HUDEP-2 (cell line): ENCODE data around the gene GPHN.

Experiments
- DNase-seq, 76 experiments: peaks; one replicate each; lab custom pipeline; 2025; ENCODE audit not compliant: unreplicated experiment in 76 of 76; lab: John Stamatoyannopoulos, UW

The GPHN gene

DNA sequence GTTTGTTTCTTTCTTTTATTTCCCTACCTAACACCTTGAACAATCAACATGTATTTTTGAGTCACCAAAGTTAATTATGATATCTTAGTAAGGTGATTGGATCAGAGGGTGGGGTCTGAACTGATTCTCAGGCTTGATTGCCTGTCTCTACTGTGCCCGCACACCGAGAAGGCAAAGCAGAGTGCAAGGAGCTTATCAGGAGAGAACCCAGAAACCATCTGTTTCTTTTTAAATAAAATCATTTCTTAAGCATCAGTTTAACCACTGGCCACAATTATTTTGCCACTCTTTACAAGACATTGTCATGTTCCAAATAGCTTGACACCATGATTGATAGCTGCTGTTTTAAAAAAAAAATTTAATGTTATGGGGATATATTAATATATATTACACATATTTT lies 684.4 kb downstream of the GPHN start:
- no peak for DNase-seq

DNA sequence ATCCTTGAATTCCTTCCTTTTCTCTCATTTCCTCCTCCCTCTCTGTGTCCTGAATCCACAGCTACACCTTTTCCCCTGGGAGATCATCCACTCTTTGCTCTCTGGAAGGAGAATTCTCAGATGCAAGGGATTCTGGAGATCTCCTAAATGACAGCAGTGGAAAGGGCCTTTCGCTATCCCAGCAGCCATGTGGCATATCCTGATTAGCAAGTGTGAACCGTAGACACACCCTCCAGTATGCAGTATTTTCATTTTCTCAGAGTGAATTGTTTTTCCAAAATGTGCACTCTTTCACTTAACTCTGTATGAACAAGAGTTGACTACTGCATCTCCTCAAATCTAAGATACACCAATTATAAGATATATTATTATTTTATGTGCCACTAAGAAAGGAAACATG lies 687.3 kb downstream of the GPHN start:
- DNase-seq, result no peak

DNA sequence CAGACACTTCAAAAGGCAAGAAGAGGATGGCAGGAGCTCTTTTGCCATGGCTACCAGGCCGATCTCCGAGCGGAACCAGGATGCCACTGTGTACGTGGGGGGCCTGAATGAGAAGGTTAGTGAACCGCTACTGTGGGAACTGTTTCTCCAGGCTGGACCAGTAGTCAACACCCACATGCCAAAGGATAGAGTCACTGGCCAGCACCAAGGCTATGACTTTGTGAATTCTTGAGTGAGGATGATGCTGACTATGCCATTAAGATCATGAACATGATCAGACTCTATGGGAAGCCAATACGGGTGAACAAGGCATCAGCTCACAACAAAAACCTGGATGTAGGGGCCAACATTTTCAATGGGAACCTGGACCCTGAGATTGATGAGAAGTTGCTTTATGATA lies 691.1 kb downstream of the GPHN start:
- DNase-seq, result no peak

DNA sequence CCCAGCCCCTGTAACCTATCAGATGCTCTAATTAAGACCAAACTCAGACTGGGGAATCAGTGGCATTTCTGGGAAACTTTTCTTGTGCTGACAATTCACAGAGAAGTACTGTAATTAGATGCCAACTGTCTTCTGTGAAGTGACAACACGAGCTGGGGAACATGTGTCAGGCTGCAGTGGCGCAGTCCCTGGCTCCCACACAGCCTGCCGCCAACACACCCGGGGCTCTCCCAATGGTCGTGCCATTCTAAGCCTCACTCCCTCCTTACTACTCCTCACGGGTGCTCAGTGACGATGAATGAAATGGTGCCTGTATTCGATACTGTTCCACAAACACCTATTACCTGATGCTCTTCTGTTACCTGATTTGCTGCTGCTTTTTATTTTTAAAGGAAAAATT lies 699.9 kb downstream of the GPHN start:
- no peak for DNase-seq

DNA sequence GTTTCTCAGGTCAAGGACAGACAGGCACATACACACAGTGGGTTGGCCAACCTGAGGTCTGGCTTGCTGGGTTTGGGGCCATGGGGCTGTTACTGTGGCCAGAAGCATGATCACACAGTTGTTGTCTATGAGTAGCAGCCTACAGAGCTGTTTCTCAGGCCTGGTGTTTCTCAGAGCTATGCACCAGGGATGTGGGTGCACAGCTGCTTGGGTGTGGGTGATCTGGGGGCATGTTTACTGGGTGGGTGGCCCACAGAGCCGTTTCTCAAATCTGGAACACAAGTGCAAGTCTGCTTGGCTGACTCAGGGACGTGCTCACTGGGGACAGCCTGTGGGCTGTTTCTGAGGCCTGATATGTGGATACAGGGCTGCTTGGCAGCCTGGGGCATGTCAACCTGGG lies 710.2 kb downstream of the GPHN start:
- no peak for DNase-seq

DNA sequence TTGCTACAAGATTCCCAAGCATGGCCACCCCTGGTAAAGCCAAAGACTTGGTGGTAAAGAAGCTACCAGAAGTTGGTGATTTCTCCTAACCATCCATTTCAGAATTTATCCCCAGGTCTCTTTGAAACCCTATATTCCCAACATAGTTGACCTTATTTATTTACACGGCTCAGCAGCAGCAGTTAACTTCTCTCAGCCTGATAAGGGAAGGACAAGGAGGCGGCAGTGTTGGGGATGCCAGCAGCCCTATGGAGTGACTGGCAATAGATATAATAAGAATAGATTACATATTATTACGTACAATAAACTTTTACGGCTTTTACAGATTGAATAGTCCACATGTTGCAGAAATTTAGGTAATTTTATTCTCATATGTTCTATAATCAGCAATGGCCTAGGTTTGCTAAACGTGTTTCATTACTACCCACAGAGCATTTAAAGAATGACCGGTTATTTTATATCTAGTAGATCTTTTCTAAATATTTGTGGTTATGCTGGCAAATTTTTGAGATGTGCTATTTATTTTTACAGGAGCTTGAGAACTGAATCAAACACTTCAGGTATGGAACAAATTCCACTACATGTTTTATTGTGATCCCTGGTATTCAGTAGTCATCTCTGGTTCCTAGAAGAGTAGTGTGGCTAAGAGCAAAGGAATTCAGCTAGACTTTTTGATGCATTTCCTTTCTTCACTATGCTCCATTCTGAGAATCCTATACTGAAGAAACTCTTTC lies 713.5 kb downstream of the GPHN start:
- DNase-seq, result no peak

DNA sequence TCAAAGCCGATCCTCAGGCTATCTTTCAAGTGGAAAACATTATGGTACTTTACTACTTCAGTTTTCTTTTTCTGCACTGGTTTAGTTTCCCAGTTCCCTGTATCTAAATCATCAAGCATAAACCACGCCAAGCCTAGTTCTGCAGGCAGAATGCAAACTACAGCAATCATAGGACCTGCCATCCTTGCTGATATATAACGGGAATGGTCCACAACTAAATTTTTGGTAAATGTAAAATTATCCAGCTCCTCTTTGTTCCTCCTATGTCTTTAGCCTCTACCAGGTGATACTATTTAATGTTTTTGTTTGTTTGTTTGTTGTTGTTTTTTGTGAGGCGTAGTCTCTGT lies 714.0 kb downstream of the GPHN start:
- DNase-seq, result no peak

DNA sequence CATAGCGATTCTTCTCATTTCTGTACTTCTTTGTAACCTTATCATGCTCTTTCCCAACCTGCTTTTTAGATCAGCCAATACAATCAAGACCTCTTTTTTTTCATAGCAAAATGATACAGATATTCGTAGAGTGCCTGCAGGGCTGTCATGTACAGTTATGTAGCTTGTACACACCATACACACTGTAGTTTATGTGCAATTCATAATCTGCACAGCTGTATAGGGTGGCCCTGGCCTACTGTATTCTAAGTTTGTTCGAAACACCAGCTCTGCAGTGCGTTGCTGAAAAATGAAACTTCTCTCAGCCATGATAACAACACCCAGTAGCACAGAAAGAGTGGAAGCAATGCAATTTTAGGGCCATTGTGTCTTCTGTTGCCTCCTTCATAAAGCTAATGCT lies 717.6 kb downstream of the GPHN start:
- DNase-seq, result no peak

DNA sequence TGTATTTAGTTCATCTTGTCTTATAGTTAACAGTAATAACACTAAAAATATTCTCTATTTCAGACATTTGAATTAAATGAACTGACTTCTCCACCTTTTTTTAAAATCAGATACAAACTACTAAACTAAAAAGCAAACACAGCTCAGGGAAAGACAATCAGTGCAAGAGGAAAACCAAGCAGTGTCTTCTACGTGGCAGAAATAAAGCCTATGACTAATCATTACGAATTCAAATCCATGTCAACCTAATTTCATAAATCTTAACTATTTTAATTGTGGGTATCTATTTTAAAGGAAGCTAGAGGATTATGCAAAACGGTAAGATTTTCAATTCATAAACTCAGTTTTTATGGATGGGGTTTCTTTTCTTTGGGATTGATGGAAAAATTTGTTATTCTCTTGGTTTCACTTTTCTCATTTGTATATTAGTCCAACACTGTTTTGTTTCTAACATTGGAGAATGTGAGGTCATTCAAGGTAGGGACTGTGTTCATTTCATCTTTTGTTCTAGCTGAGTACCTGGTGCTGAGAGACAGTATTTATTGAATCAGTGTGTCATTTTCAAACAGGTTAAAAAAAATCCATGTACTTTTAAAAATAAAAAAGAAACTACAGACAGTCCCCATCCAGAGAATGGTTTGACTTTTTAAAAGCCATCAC lies 720.5 kb downstream of the GPHN start:
- DNase-seq, result no peak
